Thyroid gland (tissue), 4 donors: ENCODE measurements around the gene FANCC. TPM values are rescaled to one million over a fixed set of nuclear protein-coding genes. Genes with fewer than 3 reads are reported as not detected.
A peak's percentile ranks its signal among the peaks of the same experiment; 100 is the strongest.

ENCODE experiments used
- DNase-seq, 2 donors: peaks; one replicate each; pipeline ENCODE4 v3.0.0-alpha.2; 2019
- H3K27ac ChIP-seq, 3 donors: fragments of 200-600 bp; sonication (generic); 1 replicate in 2 of 3; 2 replicates in 1 of 3; pipeline ENCODE4 v1.5.1; 2016 to 2019; ENCODE audit warnings: mild to moderate bottlenecking in 1 of 3, moderate library complexity in 1 of 3
- H3K27me3 ChIP-seq: fragments of 200-600 bp; sonication (generic); one replicate; pipeline ENCODE4 v1.5.1; 2019
- H3K36me3 ChIP-seq, 2 donors: fragments of 200-600 bp; sonication (generic); one replicate each; pipeline ENCODE4 v1.5.1; 2016 to 2019
- H3K4me1 ChIP-seq, 2 donors: fragments of 200-600 bp; sonication (generic); one replicate each; pipeline ENCODE4 v1.5.1; 2017 to 2019
- H3K4me3 ChIP-seq, 3 donors: fragments of 200-600 bp; sonication (generic); replicated peaks in 1 of 3; 1 replicate in 2 of 3; 2 replicates in 1 of 3; pipeline ENCODE4 v1.5.1; 2016; ENCODE audit warnings: mild to moderate bottlenecking in 1 of 3
- H3K9me3 ChIP-seq: fragments of 200-600 bp; sonication (generic); one replicate; pipeline ENCODE4 v1.5.1; 2017
- POLR2A ChIP-seq, 2 donors: fragments of 450-650 bp; IDR thresholded peaks; one replicate each; pipeline ENCODE4 v1.6.1; 2017; ENCODE audit warnings: antibody characterized with exemption in 2 of 2, mild to moderate bottlenecking in 2 of 2, moderate library complexity in 1 of 2
- WGBS, 2 donors: methylation state at CpG; one replicate each; pipeline ENCODE4 v1.1.5; 2017; 5-methylcytosine and 5-hydroxymethylcytosine counted together
- intact Hi-C: fragments of 100-400 bp; cut with DNase I; formaldehyde crosslinking; loops from one replicate; pipeline ENCODE4 v1.15.1; 2023
- total RNA-seq, 4 donors: library from RNA; depleted of rRNA; stranded (reverse); fragments of >200 nt; gene quantifications; one replicate each; pipeline ENCODE4 v1.2.3, GENCODE V29; 2016
- TF ChIP-seq, protein P1 (sequence below), 6 experiments: fragments of 200-600 bp in 3 of 6; fragments of 450-650 bp in 3 of 6; sonication (generic) in 3 of 6; IDR thresholded peaks; one replicate each; pipeline ENCODE4 v1.5.1; 2016 to 2019; ENCODE audit warnings: antibody characterized with exemption in 6 of 6, mild to moderate bottlenecking in 2 of 6, inconsistent platforms in 1 of 6, moderate library complexity in 1 of 6

Gene FANCC
- total RNA-seq, 4 donors from 2014 or later = 13.9 to 15.0 (median 14.2) TPM

DNA sequence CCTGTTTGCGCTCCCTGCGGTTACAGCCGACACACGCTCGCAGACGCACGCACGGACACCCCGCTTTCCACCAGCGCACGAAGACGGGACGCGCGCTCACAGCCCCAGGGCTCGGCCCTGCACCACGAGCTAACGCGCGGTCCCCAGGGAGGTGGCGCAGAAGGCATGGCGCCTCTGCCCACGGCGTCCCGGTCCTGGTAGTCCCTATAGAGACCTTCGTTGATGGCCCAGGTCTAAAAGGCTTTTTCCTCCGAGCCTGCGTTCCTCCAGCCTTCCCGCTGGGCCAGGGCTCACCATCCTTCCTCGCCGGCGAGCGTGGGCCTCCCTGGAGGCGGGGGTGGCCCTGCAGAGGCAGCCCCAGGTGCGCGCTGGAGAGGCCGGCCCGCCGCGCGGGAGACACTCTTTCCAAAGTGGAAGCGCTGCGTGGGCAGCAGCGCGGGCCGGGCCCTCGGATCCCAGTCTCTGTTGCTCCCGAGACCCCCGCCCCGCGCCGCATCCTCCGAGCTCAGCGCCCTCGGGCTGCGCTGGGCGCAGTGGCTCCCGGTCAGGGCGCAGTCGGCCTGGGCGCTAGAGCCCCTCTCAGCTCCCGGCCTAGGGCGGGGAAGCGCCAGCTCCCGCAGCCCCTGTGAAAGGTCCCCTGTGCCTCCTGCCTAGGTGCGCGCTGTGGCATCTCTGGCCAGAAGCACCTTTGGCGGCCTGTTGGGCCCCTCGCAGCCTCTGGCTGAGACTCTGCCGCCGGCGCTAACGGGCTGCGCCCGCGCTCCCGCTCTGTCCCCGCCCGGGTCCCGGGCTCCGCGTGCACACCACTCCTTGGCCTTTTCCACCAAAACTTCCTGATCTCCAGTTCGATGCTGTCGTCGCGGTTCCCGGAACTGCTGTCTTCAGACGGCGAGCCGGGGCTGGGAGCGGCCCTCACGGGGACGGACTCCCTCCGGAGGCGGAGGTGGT lies 31.9 kb upstream of the FANCC start:
- intact Hi-C loops = no loop called here

DNA sequence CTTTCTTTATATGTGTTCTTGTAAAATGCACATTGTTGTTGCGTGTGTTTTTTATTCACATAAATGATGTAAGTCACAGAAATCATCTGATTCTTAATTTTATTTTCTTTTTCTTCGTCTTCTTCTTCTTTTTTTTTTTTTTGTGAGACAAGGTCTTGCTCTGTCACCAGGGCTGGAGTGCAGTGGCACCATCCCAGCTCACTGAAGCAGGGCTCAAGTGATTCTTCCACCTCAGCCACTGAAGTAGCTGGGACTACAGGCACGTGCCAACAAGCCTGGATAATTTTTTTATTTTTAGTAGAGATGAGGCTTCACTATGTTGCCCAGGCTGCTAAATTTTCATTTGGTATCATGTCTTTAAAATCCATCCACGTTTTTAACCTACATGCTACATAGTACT lies 28.5 kb upstream of the FANCC start:
- TF ChIP-seq POLR2A (IDR thresholded peaks at IDR 0.05) = no peak
- TF ChIP-seq, protein P1, sequence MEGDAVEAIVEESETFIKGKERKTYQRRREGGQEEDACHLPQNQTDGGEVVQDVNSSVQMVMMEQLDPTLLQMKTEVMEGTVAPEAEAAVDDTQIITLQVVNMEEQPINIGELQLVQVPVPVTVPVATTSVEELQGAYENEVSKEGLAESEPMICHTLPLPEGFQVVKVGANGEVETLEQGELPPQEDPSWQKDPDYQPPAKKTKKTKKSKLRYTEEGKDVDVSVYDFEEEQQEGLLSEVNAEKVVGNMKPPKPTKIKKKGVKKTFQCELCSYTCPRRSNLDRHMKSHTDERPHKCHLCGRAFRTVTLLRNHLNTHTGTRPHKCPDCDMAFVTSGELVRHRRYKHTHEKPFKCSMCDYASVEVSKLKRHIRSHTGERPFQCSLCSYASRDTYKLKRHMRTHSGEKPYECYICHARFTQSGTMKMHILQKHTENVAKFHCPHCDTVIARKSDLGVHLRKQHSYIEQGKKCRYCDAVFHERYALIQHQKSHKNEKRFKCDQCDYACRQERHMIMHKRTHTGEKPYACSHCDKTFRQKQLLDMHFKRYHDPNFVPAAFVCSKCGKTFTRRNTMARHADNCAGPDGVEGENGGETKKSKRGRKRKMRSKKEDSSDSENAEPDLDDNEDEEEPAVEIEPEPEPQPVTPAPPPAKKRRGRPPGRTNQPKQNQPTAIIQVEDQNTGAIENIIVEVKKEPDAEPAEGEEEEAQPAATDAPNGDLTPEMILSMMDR (IDR thresholded peaks at IDR 0.05) = no peak
- Histone ChIP-seq H3K36me3 (no peaks in the 10 kb centered on the region), H3K4me3 (no peak overlapping the region), H3K4me1 (peaks cover 12 to 18% of the 10 kb centered on the region in 2 donors), H3K27me3 (no peaks in the 10 kb centered on the region), H3K9me3 (no peaks in the 10 kb centered on the region), H3K27ac (no peak overlapping the region)
- DNase-seq = peak; percentile 92
- intact Hi-C loops = no loop called here
- WGBS, 2 donors = 42 to 58% methylated on average over 4 of the region's 4 CpGs

More for the DNA sequence above, 31.9 kb upstream of the FANCC start:
- Histone ChIP-seq H3K4me1 (peaks cover 12 to 18% of the 10 kb centered on the region in 2 donors), H3K9me3 (no peaks in the 10 kb centered on the region), H3K27me3 (no peaks in the 10 kb centered on the region), H3K27ac (no peak overlapping the region), H3K36me3 (no peaks in the 10 kb centered on the region), H3K4me3 (peak overlapping the region in 1 of 3 donors; percentile 14)
- TF ChIP-seq, protein P1 (IDR thresholded peaks at IDR 0.05) = no peak
- TF ChIP-seq POLR2A (IDR thresholded peaks at IDR 0.05) = no peak
- WGBS, 2 donors = 9 to 15% methylated on average over 9 to 55 of the region's 95 CpGs
- no peak for DNase-seq

DNA sequence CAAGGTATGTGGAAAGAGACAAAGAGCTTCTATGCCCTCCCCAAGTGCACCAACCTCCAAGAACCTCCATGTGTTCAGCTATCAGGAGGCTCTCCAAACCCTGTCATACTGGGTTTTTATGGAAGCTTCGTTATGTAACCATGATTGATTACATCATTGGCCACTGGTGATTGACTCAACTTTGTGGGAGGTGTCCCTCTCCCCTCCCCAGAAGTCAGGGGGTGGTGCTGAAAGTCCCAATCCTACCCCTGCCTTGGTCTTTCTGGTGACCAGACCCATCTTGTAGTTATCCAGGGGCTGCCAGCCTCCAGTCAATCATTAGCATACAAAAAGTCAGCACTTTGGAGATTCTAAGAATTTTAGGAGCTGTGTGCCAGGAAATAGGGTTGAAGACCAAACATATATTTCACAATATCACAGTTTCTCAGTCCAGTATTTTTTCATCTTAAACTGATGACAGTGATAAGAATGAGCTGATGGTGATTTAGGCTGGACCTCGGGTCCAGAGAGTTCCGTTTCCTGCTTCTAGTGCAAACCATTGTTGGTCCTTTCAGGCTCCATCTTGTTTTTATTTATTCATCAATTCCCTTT lies 27.3 kb upstream of the FANCC start:
- 85 to 89% methylated on average over 3 of the region's 3 CpGs for WGBS, 2 donors
- DNase-seq = no peak
- intact Hi-C loops = no loop called here
- H3K27me3 ChIP-seq = no peaks in the 10 kb centered on the region
- H3K4me3 ChIP-seq = no peak overlapping the region
- no peak overlapping the region for H3K27ac ChIP-seq
- TF ChIP-seq POLR2A (IDR thresholded peaks at IDR 0.05) = no peak
- TF ChIP-seq, protein P1 (IDR thresholded peaks at IDR 0.05) = no peak
- H3K36me3 ChIP-seq = no peaks in the 10 kb centered on the region
- H3K9me3 ChIP-seq = no peaks in the 10 kb centered on the region
- peaks cover 10 to 16% of the 10 kb centered on the region in 2 donors for H3K4me1 ChIP-seq

DNA sequence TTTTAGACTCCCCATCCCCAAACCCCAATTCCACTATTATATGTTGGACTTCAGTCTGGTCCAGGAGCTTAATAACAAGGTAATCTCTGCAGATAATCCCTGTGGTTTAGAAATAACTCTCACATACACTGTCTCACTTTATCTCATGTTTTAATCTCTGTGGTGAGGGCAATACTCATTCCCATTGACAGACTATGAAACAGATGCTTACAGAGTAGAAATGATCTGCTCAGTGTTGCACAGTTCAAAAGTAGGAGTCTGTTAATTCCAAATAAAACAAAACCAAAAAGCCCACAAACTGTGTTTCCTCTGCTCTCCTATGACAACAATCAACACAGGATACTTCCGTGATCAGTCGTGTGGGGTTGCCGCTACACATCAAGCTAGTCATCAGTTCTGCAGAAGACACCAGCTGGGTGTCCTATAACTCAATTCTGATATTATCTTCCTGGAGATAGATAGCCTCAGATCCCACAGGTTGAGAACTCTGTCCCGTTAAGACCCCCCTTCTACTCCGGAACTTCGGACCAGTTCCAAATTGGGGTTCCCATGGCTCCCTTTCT lies 26.3 kb upstream of the FANCC start:
- H3K27me3 ChIP-seq = no peaks in the 10 kb centered on the region
- intact Hi-C loops = no loop called here
- no peak overlapping the region for H3K4me3 ChIP-seq
- H3K36me3 ChIP-seq = no peaks in the 10 kb centered on the region
- no peaks in the 10 kb centered on the region for H3K9me3 ChIP-seq
- 85 to 86% methylated on average over 6 of the region's 6 CpGs for WGBS, 2 donors
- H3K27ac ChIP-seq = no peak overlapping the region
- H3K4me1 ChIP-seq = peaks cover under 1 to 6% of the 10 kb centered on the region in 2 donors
- TF ChIP-seq POLR2A (IDR thresholded peaks at IDR 0.05) = no peak
- DNase-seq = no peak

DNA sequence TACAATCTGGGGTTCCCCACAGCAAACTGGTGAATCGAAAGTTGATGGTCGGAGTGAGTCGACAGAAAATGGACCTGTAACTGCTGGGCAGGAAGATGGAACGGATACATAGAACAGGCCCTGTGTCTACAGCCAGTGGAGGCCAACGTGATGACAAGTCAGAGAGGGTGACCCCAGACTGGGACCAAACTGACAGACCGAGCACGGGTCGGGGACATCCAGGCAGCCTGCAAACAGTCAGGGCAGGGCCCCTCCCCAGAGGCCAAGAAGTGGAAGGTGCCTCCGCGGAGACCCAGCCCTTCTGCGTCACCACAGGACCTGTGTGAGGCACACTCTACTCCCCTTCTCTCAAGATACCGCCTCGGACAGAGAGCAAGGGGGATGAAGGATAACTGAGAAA lies 25.1 kb upstream of the FANCC start:
- DNase-seq = no peak
- Histone ChIP-seq H3K9me3 (no peaks in the 10 kb centered on the region), H3K4me3 (no peak overlapping the region), H3K27ac (no peak overlapping the region), H3K36me3 (no peaks in the 10 kb centered on the region), H3K27me3 (no peaks in the 10 kb centered on the region), H3K4me1 (peaks cover 0 to 4% of the 10 kb centered on the region in 2 donors)
- intact Hi-C loops = no loop called here
- 90 to 93% methylated on average over 12 of the region's 13 CpGs for WGBS, 2 donors
- no peak for TF ChIP-seq POLR2A (IDR thresholded peaks at IDR 0.05)
- TF ChIP-seq, protein P1 (IDR thresholded peaks at IDR 0.05) = no peak
